Measurements from ENCODE around the gene FBN1.

DNA sequence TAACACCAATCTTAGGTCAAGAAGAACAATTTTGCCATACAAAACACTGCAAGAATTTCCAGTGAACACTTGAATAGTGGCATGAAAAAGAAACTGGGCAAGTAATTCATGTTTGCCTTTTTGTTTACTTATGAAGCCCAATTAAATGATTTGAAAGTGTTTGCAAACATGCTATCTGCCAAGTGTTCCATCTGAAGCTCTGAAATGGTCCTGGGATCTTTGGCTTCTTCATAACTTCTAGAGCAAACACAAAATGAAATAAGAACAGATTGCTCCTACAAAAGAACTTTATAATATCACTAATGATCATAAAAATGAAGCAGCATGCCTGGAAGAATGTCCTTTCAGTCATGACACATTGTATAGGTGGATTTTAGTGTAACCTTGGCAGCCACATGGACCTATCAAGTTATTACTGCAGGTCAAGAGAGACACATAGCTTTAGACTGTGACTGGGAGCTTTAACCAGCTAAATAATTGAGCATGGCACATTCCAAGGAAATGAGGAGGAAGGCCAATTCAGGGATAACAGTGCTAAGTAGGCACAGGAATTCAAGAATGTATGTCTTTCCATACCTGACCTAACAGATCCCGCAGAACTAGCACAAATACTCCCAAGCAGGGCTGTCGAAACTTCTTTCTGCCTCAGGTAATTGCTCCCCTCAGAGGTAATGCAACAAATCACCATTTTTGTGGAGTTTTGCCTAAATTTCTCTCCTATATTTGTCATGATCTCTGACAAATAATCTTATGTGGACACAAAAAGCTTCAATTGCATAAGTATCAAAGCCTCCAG is 169.7 kb downstream of the FBN1 start:
- TF ChIP-seq POLR2A (IDR thresholded peaks at IDR 0.05) = no peak
- TF ChIP-seq, protein P1, sequence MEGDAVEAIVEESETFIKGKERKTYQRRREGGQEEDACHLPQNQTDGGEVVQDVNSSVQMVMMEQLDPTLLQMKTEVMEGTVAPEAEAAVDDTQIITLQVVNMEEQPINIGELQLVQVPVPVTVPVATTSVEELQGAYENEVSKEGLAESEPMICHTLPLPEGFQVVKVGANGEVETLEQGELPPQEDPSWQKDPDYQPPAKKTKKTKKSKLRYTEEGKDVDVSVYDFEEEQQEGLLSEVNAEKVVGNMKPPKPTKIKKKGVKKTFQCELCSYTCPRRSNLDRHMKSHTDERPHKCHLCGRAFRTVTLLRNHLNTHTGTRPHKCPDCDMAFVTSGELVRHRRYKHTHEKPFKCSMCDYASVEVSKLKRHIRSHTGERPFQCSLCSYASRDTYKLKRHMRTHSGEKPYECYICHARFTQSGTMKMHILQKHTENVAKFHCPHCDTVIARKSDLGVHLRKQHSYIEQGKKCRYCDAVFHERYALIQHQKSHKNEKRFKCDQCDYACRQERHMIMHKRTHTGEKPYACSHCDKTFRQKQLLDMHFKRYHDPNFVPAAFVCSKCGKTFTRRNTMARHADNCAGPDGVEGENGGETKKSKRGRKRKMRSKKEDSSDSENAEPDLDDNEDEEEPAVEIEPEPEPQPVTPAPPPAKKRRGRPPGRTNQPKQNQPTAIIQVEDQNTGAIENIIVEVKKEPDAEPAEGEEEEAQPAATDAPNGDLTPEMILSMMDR (IDR thresholded peaks at IDR 0.05) = no peak

All from thyroid gland (tissue), 4 donors.